ENCODE results near the gene ZNF678. TPM values are rescaled to one million over a fixed set of nuclear protein-coding genes. Genes with fewer than 3 reads are reported as not detected.
"Not testable (repeated sequence)": the region's sequence is repeated elsewhere in the genome, so short reads cannot be mapped to it uniquely, and the experiment has no call there.

ZNF678 gene
- total RNA-seq, 1 donor from 2014 or later, result 21.7 TPM

DNA sequence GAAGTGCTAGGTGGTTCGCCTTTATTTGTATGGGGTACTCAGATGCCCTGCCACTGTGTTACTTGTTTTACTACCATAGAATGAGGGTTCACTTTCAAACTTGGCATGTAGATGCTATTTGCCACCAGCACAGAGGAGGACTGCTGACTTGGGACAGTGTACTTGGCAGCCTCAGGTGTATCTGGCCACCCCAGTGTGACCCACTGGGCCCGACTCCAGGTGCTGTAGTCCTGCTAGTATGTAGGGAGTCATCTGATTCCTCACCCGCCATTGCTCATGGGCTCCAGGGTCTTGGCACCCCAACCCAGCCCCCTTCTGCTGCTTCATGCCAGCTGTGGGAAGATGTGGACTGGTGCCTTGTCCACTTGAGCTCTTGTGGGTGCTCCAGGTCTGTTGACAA is 40.0 kb downstream of the ZNF678 start:
- no peaks in the 10 kb centered on the region for H3K4me1 Mint-ChIP-seq (ENCODE audit: unreplicated experiment)
- no peaks in the 10 kb centered on the region for H3K27me3 Mint-ChIP-seq
- no peak for DNase-seq (ENCODE audit: extremely low spot score, unreplicated experiment)
- peaks cover 44% of the 10 kb centered on the region for H3K36me3 Mint-ChIP-seq
- peaks cover 20% of the 10 kb centered on the region for H3K9me3 Mint-ChIP-seq
- H3K4me3 Mint-ChIP-seq, result no peak overlapping the region
- TF ChIP-seq, protein P1, sequence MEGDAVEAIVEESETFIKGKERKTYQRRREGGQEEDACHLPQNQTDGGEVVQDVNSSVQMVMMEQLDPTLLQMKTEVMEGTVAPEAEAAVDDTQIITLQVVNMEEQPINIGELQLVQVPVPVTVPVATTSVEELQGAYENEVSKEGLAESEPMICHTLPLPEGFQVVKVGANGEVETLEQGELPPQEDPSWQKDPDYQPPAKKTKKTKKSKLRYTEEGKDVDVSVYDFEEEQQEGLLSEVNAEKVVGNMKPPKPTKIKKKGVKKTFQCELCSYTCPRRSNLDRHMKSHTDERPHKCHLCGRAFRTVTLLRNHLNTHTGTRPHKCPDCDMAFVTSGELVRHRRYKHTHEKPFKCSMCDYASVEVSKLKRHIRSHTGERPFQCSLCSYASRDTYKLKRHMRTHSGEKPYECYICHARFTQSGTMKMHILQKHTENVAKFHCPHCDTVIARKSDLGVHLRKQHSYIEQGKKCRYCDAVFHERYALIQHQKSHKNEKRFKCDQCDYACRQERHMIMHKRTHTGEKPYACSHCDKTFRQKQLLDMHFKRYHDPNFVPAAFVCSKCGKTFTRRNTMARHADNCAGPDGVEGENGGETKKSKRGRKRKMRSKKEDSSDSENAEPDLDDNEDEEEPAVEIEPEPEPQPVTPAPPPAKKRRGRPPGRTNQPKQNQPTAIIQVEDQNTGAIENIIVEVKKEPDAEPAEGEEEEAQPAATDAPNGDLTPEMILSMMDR (conservative IDR thresholded peaks at IDR 0.05), result no peak
- H3K27ac Mint-ChIP-seq, result no peak overlapping the region

DNA sequence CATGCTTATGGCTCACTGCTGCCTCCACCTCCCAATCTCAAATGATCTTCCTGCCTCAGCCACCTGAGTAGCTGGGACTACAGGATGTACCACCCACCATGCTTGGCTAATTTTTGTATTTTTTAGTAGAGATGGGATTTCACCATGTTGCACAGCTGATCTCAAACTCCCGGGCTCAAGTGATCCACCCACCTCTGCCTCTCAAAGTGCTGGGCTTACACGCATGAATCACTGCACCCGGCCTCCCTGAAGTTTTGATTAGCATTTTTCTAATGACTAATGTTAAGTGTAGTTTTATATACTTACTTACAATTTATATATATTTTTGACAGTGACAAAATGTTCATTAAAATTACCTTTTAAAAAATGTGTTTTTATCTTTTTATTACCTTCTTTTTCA is 41.1 kb downstream of the ZNF678 start:
- Mint-ChIP-seq H3K36me3 (peaks cover 36% of the 10 kb centered on the region), H3K27me3 (no peaks in the 10 kb centered on the region), H3K4me3 (no peak overlapping the region), H3K4me1 (ENCODE audit: unreplicated experiment) (no peaks in the 10 kb centered on the region), H3K9me3 (peaks cover 17% of the 10 kb centered on the region), H3K27ac (no peak overlapping the region)
- TF ChIP-seq, protein P1 (conservative IDR thresholded peaks at IDR 0.05), result no peak
- no peak for DNase-seq (ENCODE audit: extremely low spot score, unreplicated experiment)

DNA sequence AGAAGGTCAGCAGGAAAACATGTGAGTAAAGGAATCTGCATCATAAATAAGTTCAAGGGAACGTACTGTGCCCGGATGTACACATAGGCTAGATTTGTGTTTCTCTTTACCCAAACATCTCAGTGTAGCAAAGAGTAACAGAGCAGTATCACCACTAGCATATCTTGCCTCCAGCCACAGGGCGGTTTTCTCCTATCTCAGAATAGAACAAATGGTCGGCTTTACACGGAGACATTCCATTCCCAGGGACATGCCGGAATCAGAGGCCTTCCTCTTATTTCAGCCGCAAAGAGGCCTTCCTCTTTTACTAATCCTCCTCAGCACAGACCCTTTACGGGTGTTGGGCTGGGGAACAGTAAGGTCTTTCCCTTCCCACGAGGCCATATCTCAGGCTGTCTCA is 42.9 kb downstream of the ZNF678 start:
- peaks cover 13% of the 10 kb centered on the region for H3K9me3 Mint-ChIP-seq
- peaks cover 33% of the 10 kb centered on the region for H3K36me3 Mint-ChIP-seq
- H3K27ac Mint-ChIP-seq, result not testable (repeated sequence)

GRCh38 chr1:227607336-227607898 is 44.1 kb downstream of the ZNF678 start:
- H3K4me3 Mint-ChIP-seq, result no peak overlapping the region
- H3K27me3 Mint-ChIP-seq, result no peaks in the 10 kb centered on the region
- H3K4me1 Mint-ChIP-seq (ENCODE audit: unreplicated experiment), result no peaks in the 10 kb centered on the region
- TF ChIP-seq, protein P1 (conservative IDR thresholded peaks at IDR 0.05), result no peak
- DNase-seq (ENCODE audit: extremely low spot score, unreplicated experiment), result no peak
- peaks cover 13% of the 10 kb centered on the region for H3K9me3 Mint-ChIP-seq
- H3K27ac Mint-ChIP-seq, result no peak overlapping the region
- peaks cover 36% of the 10 kb centered on the region for H3K36me3 Mint-ChIP-seq

More for the DNA sequence above, 42.9 kb downstream of the ZNF678 start:
- DNase-seq (ENCODE audit: extremely low spot score, unreplicated experiment); H3K27me3 Mint-ChIP-seq; H3K4me3 Mint-ChIP-seq; H3K4me1 Mint-ChIP-seq (ENCODE audit: unreplicated experiment): not testable (repeated sequence)

DNA sequence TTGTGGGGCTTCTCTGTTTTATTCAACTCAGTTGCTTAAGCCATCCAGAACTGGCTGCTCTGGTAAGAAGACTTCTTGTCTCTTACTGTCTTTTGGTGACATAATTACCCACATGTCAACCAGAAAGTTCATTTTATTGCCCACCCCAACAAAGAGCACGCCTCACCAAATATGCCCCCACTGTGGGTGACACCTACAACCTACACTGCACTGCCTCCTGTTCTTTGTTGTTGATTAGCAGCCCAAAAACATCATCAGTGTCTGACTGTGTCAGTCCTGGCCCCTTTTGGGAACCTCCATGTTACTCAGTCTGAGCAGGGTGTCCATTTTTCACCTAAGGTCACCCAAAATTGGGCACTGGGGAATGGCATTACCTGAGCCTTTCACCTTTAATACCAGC is 49.3 kb downstream of the ZNF678 start:
- no peaks in the 10 kb centered on the region for H3K27me3 Mint-ChIP-seq
- TF ChIP-seq, protein P1 (conservative IDR thresholded peaks at IDR 0.05), result no peak
- no peaks in the 10 kb centered on the region for H3K4me1 Mint-ChIP-seq (ENCODE audit: unreplicated experiment)
- no peak for DNase-seq (ENCODE audit: extremely low spot score, unreplicated experiment)
- H3K27ac Mint-ChIP-seq, result no peak overlapping the region
- H3K9me3 Mint-ChIP-seq, result peaks cover 29% of the 10 kb centered on the region
- no peak overlapping the region for H3K4me3 Mint-ChIP-seq
- H3K36me3 Mint-ChIP-seq, result peaks cover 56% of the 10 kb centered on the region

- Mint-ChIP-seq H3K36me3 (peaks cover 65% of the 10 kb centered on the region), H3K27ac (no peak overlapping the region), H3K9me3 (peaks cover 29% of the 10 kb centered on the region), H3K4me1 (ENCODE audit: unreplicated experiment) (no peaks in the 10 kb centered on the region), H3K27me3 (no peaks in the 10 kb centered on the region), H3K4me3 (no peak overlapping the region)
- TF ChIP-seq, protein P1 (conservative IDR thresholded peaks at IDR 0.05), result no peak
- DNase-seq (ENCODE audit: extremely low spot score, unreplicated experiment), result no peak
These were observed 50.2 kb downstream of the ZNF678 start for GRCh38 chr1:227613526-227613925.
